A673 (cell line): ENCODE measurements around the gene JOSD1.

Source experiments
- EZH2 ChIP-seq: fragments of 200-600 bp; sonication (generic); IDR thresholded peaks from 2 replicates; pipeline ENCODE4 v1.6.1; 2017; ENCODE audit warnings: borderline replicate concordance, low read depth, mild to moderate bottlenecking, mixed read lengths, antibody characterized with exemption, low read length; ENCODE audit not compliant: poor library complexity, severe bottlenecking
- TF ChIP-seq, protein P1 (sequence below): fragments of 300-800, 200-600 bp; sonication (generic); conservative IDR thresholded peaks from 2 replicates; pipeline ENCODE4 v1.5.1; 2017; ENCODE audit warnings: low read depth, mild to moderate bottlenecking, antibody characterized with exemption, low read length, moderate library complexity, mixed read lengths

DNA sequence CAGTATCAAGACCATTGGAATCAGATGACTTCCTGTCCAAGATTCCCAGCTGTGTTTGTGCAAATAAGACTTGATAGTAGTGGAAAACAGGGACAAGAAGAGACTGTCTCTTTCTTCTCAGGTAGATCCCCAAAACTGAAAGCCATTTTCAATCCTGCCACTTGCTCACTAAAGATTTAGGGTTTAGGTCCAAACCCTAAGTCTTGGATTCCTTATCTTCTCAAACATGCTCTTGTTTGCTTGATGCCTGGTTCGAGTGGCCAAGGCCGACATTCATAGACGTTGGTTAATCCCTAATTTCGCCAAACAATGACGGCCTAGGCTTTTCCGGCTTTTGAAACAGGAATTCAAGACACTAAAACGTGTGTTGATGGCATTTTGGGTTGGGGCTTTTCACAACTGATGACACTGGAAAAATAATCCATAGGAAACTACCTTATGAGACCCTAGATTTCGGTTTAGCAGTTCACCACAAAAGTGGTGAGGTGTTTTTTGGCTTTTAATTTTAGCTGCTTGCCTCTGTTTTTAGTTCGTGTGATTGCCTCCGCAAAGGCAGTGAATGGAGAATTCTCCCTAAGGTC lies 4.0 kb upstream of the JOSD1 start:
- TF ChIP-seq, protein P1, sequence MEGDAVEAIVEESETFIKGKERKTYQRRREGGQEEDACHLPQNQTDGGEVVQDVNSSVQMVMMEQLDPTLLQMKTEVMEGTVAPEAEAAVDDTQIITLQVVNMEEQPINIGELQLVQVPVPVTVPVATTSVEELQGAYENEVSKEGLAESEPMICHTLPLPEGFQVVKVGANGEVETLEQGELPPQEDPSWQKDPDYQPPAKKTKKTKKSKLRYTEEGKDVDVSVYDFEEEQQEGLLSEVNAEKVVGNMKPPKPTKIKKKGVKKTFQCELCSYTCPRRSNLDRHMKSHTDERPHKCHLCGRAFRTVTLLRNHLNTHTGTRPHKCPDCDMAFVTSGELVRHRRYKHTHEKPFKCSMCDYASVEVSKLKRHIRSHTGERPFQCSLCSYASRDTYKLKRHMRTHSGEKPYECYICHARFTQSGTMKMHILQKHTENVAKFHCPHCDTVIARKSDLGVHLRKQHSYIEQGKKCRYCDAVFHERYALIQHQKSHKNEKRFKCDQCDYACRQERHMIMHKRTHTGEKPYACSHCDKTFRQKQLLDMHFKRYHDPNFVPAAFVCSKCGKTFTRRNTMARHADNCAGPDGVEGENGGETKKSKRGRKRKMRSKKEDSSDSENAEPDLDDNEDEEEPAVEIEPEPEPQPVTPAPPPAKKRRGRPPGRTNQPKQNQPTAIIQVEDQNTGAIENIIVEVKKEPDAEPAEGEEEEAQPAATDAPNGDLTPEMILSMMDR, result no peak
- TF ChIP-seq EZH2, result no peak
